Neural cell (in vitro differentiated cells): Measurements from ENCODE around the gene CTRB1. TPM values are rescaled to one million over a fixed set of nuclear protein-coding genes. Genes with fewer than 3 reads are reported as not detected.

Experiments
- H2AFZ ChIP-seq: fragments of 200-600, 300-800 bp; sonication (generic), shearing (Covaris generic); 2 replicates; pipeline ENCODE4 v1.6.0; 2014; ENCODE audit warnings: low read depth, mild to moderate bottlenecking, antibody characterized with exemption, low read length, moderate library complexity
- H3F3A ChIP-seq: fragments of 200-600 bp; shearing (Covaris generic); 2 replicates; pipeline ENCODE4 v1.6.1; 2016; ENCODE audit warnings: mild to moderate bottlenecking, moderate library complexity, mixed read lengths, antibody characterized with exemption, low read length; ENCODE audit not compliant: insufficient read depth, poor library complexity, severe bottlenecking
- H3K27ac ChIP-seq: fragments of 200-600, 300-800 bp; sonication (generic), shearing (Covaris generic); 2 replicates; pipeline ENCODE4 v1.5.1; 2014; ENCODE audit warnings: mild to moderate bottlenecking, low read length, moderate library complexity
- H3K27me3 ChIP-seq: fragments of 300-800, 200-600 bp; sonication (generic), shearing (Covaris generic); 2 replicates; pipeline ENCODE4 v1.6.0; 2014; ENCODE audit warnings: mild to moderate bottlenecking, low read depth, low read length, moderate library complexity; ENCODE audit not compliant: insufficient read depth
- H3K36me3 ChIP-seq: fragments of 300-800, 200-600 bp; sonication (generic), shearing (Covaris generic); 2 replicates; pipeline ENCODE4 v1.5.1; 2014; ENCODE audit warnings: mild to moderate bottlenecking, antibody characterized with exemption, low read length, moderate library complexity; ENCODE audit not compliant: insufficient read depth
- H3K4me2 ChIP-seq: fragments of 300-800, 200-600 bp; sonication (generic), shearing (Covaris generic); 2 replicates; pipeline ENCODE4 v1.6.0; 2014; ENCODE audit warnings: mild to moderate bottlenecking, low read length
- H3K4me3 ChIP-seq: fragments of 300-800, 200-600 bp; sonication (generic), shearing (Covaris generic); 2 replicates; pipeline ENCODE4 v1.5.1; 2014; ENCODE audit warnings: mild to moderate bottlenecking, low read length, moderate library complexity
- H3K79me2 ChIP-seq: fragments of 200-600 bp; shearing (Covaris generic); replicated peaks from 2 replicates; pipeline ENCODE4 v1.6.0; 2014; ENCODE audit warnings: mild to moderate bottlenecking, low read length, moderate library complexity; ENCODE audit not compliant: insufficient read depth
- H3K9ac ChIP-seq: fragments of 300-800, 200-600 bp; sonication (generic), shearing (Covaris generic); 2 replicates; pipeline ENCODE4 v1.6.1; 2016; ENCODE audit warnings: mild to moderate bottlenecking, low read length, mixed read lengths
- H3K9me2 ChIP-seq: fragments of 200-600 bp; shearing (Covaris generic); 2 replicates; pipeline ENCODE4 v1.6.1; 2016; ENCODE audit warnings: mild to moderate bottlenecking, low read length, mixed read lengths; ENCODE audit not compliant: insufficient read depth
- H3K9me3 ChIP-seq: fragments of 200-600, 300-800 bp; sonication (generic), shearing (Covaris generic); 2 replicates; pipeline ENCODE4 v1.6.1; 2016; ENCODE audit warnings: mild to moderate bottlenecking, mixed run types, low read length, moderate library complexity, mixed read lengths
- H4K20me1 ChIP-seq: fragments of 200-600 bp; shearing (Covaris generic); 2 replicates; pipeline ENCODE4 v1.6.1; 2016; ENCODE audit warnings: mild to moderate bottlenecking, mixed run types; ENCODE audit not compliant: insufficient read depth
- EP300 ChIP-seq: fragments of 450-650 bp; conservative IDR thresholded peaks from 2 replicates; pipeline ENCODE4 v1.6.1; 2014; ENCODE audit warnings: antibody characterized with exemption, mild to moderate bottlenecking, moderate library complexity; ENCODE audit not compliant: poor library complexity, severe bottlenecking
- EZH2 ChIP-seq: fragments of 200-600, 300-800 bp; shearing (Covaris generic), sonication (generic); IDR thresholded peaks from 2 replicates; pipeline ENCODE4 v1.6.1; 2014; ENCODE audit warnings: antibody characterized with exemption, low read length, borderline replicate concordance, mild to moderate bottlenecking; ENCODE audit not compliant: insufficient read depth, poor library complexity, severe bottlenecking
- MXI1 ChIP-seq: fragments of 450-650 bp; conservative IDR thresholded peaks from 2 replicates; pipeline ENCODE4 v1.6.1; 2014; ENCODE audit warnings: antibody characterized with exemption, mild to moderate bottlenecking; ENCODE audit not compliant: poor library complexity, severe bottlenecking
- POLR2AphosphoS5 ChIP-seq: IDR thresholded peaks from 2 replicates; pipeline ENCODE4 v1.6.1; 2012
- RAD21 ChIP-seq: fragments of 450-650 bp; conservative IDR thresholded peaks from 2 replicates; pipeline ENCODE4 v1.6.1; 2014; ENCODE audit warnings: antibody characterized with exemption, mild to moderate bottlenecking, moderate library complexity
- SMC3 ChIP-seq: fragments of 450-650 bp; conservative IDR thresholded peaks from 2 replicates; pipeline ENCODE4 v1.6.1; 2014; ENCODE audit warnings: antibody characterized with exemption, mild to moderate bottlenecking, moderate library complexity; ENCODE audit not compliant: poor library complexity
- TAF1 ChIP-seq: IDR thresholded peaks from 2 replicates; pipeline ENCODE4 v1.6.1; 2012; ENCODE audit warnings: low read depth
- polyA plus RNA-seq: library from polyadenylated mRNA; depleted of rRNA; stranded (reverse); fragments of >200 nt; gene quantifications from 2 replicates; pipeline ENCODE4 v1.2.3, GENCODE V29; 2014
- TF ChIP-seq, protein P1 (sequence below): IDR thresholded peaks from 2 replicates; pipeline ENCODE4 v1.6.1; 2012; ENCODE audit warnings: borderline replicate concordance
- TF ChIP-seq, protein P2 (sequence below): fragments of 450-650 bp; IDR thresholded peaks from 2 replicates; pipeline ENCODE4 v1.5.1; 2014; ENCODE audit warnings: antibody characterized with exemption, mild to moderate bottlenecking, moderate library complexity; ENCODE audit not compliant: poor library complexity, severe bottlenecking

Gene CTRB1
- polyA plus RNA-seq, 1 donor from 2014 or later = not detected

DNA sequence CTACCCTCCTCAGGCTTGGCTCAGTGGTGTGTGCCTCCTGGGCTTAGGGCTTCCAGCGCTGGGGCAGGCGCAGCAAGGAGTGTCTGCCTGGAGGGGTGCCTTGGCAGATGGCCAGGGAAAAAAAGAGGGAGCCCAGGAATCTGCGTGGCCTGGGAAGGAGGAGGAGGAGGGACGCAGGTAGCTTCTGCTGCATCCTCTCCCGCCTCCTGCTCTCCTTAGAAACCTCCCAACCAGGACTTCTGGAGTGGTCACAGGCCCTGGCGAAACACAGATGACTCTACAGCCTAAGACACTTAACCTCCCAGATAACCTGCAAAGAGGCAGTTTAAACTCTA, 40.0 kb downstream of the CTRB1 start:
- Histone ChIP-seq H2AFZ (no peak overlapping the region), H3K4me2 (no peak overlapping the region), H3K27ac (no peak overlapping the region), H3K9ac (no peak overlapping the region), H3K9me3 (no peaks in the 10 kb centered on the region), H3F3A (no peaks in the 10 kb centered on the region), H3K4me3 (no peak overlapping the region), H3K9me2 (no peaks in the 10 kb centered on the region), H3K36me3 (no peaks in the 10 kb centered on the region), H3K79me2 (peaks cover 60% of the 10 kb centered on the region), H3K27me3 (no peaks in the 10 kb centered on the region), H4K20me1 (no peaks in the 10 kb centered on the region)
- TF ChIP-seq EP300 (no peak), RAD21 (no peak), EZH2 (no peak), TAF1 (no peak), SMC3 (no peak), MXI1 (no peak), POLR2AphosphoS5 (no peak)
- TF ChIP-seq, protein P1, sequence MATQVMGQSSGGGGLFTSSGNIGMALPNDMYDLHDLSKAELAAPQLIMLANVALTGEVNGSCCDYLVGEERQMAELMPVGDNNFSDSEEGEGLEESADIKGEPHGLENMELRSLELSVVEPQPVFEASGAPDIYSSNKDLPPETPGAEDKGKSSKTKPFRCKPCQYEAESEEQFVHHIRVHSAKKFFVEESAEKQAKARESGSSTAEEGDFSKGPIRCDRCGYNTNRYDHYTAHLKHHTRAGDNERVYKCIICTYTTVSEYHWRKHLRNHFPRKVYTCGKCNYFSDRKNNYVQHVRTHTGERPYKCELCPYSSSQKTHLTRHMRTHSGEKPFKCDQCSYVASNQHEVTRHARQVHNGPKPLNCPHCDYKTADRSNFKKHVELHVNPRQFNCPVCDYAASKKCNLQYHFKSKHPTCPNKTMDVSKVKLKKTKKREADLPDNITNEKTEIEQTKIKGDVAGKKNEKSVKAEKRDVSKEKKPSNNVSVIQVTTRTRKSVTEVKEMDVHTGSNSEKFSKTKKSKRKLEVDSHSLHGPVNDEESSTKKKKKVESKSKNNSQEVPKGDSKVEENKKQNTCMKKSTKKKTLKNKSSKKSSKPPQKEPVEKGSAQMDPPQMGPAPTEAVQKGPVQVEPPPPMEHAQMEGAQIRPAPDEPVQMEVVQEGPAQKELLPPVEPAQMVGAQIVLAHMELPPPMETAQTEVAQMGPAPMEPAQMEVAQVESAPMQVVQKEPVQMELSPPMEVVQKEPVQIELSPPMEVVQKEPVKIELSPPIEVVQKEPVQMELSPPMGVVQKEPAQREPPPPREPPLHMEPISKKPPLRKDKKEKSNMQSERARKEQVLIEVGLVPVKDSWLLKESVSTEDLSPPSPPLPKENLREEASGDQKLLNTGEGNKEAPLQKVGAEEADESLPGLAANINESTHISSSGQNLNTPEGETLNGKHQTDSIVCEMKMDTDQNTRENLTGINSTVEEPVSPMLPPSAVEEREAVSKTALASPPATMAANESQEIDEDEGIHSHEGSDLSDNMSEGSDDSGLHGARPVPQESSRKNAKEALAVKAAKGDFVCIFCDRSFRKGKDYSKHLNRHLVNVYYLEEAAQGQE = no peak
- TF ChIP-seq, protein P2, sequence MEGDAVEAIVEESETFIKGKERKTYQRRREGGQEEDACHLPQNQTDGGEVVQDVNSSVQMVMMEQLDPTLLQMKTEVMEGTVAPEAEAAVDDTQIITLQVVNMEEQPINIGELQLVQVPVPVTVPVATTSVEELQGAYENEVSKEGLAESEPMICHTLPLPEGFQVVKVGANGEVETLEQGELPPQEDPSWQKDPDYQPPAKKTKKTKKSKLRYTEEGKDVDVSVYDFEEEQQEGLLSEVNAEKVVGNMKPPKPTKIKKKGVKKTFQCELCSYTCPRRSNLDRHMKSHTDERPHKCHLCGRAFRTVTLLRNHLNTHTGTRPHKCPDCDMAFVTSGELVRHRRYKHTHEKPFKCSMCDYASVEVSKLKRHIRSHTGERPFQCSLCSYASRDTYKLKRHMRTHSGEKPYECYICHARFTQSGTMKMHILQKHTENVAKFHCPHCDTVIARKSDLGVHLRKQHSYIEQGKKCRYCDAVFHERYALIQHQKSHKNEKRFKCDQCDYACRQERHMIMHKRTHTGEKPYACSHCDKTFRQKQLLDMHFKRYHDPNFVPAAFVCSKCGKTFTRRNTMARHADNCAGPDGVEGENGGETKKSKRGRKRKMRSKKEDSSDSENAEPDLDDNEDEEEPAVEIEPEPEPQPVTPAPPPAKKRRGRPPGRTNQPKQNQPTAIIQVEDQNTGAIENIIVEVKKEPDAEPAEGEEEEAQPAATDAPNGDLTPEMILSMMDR = no peak

DNA sequence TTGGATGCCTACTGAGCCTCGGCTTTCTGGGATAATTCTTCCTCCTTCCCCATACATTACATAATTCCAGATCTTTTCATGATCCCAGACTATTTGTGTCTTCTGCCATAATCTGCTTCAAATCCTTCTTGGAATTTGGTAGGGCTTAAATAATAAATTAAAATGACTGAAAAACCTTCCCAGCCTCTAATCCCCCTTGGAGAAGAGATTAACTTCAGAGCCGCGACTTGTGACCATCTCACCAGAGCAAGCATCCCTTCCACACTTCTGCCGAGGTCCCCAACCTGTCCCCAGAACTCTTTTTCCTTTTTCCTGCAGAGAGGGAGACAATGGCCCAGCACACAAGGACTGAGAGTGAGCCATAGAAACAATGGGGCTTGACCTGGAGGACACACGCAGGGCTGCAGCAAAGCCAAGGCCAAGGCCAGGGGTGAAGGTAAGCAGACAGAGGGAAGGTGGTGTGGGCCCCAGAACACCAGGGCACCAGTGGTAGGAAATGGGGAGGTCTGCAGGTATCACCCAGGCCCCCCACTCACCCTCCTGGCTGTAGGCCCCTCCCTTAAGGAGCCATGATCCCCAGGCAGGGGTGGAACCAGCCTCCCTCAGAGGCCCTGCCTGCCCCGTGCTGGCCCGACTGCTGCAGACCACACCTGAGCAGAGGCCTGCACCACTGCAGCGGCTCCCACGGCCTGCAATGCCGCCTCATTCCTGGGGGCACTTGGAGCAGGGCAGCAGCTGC, 42.2 kb downstream of the CTRB1 start:
- Histone ChIP-seq H3K9me2 (no peaks in the 10 kb centered on the region), H3K4me3 (no peak overlapping the region), H2AFZ (no peak overlapping the region), H3K4me2 (no peak overlapping the region), H3K27ac (no peak overlapping the region), H3K79me2 (peaks cover 72% of the 10 kb centered on the region), H3F3A (no peaks in the 10 kb centered on the region), H3K9ac (no peak overlapping the region), H4K20me1 (no peaks in the 10 kb centered on the region), H3K27me3 (no peaks in the 10 kb centered on the region), H3K36me3 (no peaks in the 10 kb centered on the region), H3K9me3 (no peaks in the 10 kb centered on the region)
- TF ChIP-seq RAD21 (no peak), SMC3 (no peak), EP300 (no peak), POLR2AphosphoS5 (no peak), MXI1 (no peak), EZH2 (no peak), TAF1 (no peak)
- TF ChIP-seq, protein P1 = no peak
- TF ChIP-seq, protein P2 = no peak
